KG1 (cell line): ENCODE results near the gene CDK12.
A peak's percentile ranks its signal among the peaks of the same experiment; 100 is the strongest.
"Not testable (repeated sequence)": the region's sequence is repeated elsewhere in the genome, so short reads cannot be mapped to it uniquely, and the experiment has no call there.

Experiments
- DNase-seq: peaks from one replicate; lab custom pipeline; 2025; lab: John Stamatoyannopoulos, UW

The CDK12 gene

GRCh38 chr17:39507511-39507910 is 46.2 kb downstream of the CDK12 start:
- DNase-seq: no peak

- DNase-seq: no peak
These were observed 47.7 kb downstream of the CDK12 start for GRCh38 chr17:39508987-39509386.

- no peak for DNase-seq
These were observed 52.0 kb downstream of the CDK12 start for GRCh38 chr17:39513309-39513708.

- DNase-seq: no peak
These were observed 52.6 kb downstream of the CDK12 start for GRCh38 chr17:39513915-39514314.

DNA sequence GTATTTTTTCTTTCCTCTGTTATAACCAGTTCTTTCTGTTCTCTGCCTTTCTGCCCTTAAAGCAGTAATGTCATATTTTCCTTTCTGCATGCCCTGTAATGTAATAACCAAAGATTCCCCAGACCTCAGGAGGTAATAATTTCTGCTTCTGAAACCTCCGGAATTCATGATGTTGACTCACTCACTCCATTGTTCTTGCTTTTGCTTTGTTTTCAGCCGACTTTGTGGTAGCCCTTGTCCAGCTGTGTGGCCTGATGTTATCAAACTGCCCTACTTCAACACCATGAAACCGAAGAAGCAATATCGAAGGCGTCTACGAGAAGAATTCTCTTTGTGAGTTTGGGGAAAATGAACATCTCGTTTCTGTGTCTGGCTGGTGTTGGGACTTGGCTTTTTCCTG is 55.9 kb downstream of the CDK12 start:
- DNase-seq: no peak

DNA sequence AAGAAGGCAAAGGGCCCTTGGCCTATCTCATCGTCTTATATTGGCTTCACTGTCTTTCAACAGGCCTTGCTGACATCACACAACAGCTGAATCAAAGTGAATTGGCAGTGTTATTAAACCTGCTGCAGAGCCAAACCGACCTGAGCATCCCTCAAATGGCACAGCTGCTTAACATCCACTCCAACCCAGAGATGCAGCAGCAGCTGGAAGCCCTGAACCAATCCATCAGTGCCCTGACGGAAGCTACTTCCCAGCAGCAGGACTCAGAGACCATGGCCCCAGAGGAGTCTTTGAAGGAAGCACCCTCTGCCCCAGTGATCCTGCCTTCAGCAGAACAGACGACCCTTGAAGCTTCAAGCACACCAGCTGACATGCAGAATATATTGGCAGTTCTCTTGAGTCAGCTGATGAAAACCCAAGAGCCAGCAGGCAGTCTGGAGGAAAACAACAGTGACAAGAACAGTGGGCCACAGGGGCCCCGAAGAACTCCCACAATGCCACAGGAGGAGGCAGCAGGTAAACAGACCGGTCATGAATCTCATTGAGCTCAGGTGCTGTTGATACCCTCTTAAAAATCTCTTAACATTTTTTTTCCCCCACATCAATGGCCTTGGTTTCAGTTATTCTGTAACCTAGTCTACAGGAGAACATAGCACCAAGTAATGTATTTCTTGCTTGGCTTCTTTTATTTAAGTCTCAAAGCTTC is 64.7 kb downstream of the CDK12 start:
- DNase-seq: no peak

GRCh38 chr17:39527220-39527813 is 66.0 kb downstream of the CDK12 start:
- DNase-seq: peak; percentile 10

- DNase-seq: no peak
These were observed 68.2 kb downstream of the CDK12 start for GRCh38 chr17:39529455-39529854.

DNA sequence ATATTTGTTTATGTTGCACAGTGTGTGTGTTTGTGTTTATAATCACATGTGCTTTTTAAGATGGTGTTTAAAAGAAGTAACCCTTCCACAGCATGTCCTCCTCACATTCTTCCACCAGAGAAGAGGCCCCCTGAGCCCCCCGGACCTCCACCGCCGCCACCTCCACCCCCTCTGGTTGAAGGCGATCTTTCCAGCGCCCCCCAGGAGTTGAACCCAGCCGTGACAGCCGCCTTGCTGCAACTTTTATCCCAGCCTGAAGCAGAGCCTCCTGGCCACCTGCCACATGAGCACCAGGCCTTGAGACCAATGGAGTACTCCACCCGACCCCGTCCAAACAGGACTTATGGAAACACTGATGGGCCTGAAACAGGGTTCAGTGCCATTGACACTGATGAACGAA is 69.2 kb downstream of the CDK12 start:
- no peak for DNase-seq

GRCh38 chr17:39531252-39531651 is 70.0 kb downstream of the CDK12 start:
- DNase-seq: no peak

GRCh38 chr17:39533891-39534290 is 72.6 kb downstream of the CDK12 start:
- no peak for DNase-seq

DNA sequence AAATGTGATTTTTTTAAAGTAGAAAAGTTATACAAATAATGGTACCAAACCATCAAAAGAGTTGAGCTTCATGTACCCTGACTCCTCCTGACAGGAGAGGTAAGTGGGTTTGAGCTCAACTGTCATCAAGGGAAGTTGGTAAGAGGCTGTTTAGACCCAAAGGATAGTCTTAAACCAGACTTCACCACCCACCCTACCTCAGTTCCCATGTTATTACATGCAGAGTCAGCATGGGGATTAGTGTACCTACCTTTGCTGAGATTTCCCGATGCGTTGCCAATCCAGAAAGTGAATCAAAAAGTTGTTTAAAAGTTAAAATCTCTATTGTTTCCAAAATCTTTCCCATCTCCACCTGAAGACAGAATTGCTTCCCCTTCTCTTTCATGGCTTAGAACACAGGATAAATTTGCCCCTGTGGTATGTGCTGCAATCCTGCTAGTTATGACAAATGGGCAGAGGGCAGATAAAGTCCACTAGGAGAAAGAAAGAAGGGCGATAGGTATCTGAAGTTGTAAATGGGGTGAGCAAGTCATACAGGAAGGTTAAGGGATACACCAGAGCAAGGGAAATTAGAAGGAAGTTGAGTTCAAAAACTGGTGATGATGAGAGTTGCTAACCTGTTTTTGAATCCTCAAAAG is 73.6 kb downstream of the CDK12 start:
- DNase-seq: no peak

DNA sequence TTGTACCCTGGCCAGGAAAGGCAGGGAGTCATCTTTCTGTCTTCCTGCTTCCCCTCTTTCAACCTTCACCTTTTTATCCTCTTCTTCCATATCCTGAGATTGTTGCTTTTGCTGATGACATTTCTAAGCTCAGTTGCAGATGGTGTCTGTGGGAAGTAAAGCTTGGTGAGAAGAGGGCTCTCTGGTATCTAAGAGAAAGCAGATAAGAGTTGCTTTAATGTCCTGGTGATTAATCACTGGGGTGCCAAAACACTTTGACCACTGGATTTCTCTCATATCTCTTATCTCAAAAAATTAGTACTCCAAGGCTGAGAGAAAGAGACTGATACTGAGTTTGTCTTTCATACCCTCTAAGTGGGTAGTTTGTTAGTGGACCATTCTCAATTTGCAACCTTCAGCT is 75.2 kb downstream of the CDK12 start:
- DNase-seq: no peak

DNA sequence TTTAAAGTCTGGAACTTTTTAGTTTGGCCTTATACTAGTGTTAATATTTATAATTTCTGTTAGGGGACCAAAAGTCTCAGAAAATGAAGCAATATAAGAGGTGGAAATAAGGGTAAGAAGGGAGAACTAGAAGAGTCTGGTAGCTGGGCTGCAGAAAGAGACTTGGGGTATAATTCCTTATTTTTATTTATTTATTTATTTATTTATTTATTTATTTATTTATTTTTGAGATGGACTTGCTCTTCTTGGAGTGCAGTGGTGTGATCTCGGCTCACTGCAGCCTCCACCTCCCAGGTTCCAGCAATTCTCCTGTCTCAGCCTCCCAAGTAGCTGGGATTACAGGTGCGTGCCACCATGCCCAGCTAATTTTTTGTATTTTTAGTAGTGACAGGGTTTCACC is 76.1 kb downstream of the CDK12 start:
- DNase-seq: not testable (repeated sequence)

DNA sequence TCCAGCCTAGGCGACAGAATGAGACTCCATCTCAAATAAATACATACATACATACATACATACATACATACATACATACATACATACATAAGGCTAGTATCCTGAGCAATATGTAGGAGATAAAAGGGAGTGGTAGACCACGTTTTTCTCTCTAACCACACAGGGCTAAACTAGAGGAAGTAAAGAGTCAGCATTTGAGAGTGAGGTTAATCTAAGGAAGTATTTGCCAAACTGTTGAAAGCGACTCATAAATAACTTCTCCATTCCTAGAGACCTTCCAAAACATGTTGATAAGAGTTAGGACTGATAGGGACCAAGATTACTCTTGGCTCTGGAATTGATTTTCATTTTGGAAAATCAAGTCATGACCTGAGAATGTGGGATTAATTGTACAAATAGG is 77.6 kb downstream of the CDK12 start:
- DNase-seq: peak; percentile 16

DNA sequence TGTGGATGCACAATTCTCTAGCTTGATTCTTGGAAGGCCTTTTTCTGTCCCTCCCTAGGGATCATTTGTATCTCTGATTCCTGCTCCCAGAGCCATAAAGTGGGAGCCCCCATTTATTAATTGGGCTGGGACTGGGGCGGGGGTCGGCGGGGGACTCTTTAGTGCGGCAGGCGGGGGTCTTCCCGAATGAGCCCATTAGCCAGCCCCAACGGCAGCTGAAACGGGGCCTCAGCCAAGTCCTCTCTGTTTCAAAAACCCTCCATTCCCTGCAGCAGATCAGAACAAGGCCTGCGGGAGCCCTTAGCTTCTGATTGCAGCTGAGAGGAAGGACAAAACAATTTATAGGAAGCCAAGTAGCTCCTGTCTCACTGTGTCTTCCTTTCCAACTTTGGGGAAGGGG is 79.3 kb downstream of the CDK12 start:
- no peak for DNase-seq

DNA sequence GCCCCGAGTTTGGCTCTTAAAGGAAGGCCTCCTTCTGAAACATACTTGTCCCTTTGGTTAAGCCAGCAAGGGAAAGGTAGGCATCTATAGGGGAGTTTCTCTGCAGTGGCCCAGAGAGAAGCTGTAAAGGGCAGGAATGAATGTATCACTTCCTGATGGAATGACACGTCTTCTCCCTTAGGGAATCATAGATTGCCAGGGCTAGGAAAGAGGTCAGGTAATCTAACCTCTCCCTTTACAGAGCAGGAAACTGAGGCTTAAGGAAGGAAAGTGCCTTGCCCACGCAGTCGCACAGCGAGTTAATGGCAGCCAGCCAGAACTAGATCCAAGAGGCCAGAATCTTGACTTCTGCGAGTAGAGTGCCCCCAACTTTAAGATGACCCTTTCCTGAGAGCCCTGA is 80.4 kb downstream of the CDK12 start:
- DNase-seq: no peak

DNA sequence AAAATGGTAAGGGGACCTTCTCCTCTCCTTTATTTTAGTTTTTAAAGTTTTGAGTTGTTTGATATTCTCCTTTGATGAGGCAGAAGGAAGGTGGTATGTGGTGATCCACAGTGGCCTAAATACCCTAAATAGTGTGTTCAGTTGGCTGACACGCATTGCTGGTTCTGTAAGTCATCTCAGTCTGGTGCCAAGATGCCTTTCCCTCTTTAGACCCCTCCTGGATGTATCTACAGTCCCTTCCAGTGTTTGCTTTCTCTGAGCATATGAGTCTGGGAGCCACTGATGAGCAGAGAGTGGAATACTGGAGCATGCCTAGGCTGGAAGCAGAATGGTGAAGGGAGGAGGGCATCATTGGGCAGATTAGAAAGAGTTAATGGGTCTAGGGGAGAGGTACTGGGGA is 81.9 kb downstream of the CDK12 start:
- no peak for DNase-seq

DNA sequence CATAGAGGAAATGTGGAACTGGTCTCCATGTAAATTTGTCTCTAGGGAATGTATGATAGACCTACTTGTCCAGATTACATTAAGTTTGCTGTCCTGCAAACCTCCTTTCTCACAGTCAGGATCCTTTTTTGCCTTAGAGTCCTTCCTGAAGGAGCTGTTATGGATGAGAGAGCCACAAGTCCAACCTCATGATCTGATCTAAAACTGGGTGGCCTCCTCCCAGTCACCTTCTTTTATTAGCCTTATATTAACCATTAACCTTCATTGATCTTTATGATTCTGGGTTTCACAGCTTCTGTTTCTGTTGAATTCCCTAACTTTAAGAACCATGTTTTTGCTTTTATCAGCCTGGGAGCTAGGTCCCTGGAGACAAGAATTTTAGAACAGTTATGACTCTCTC is 82.4 kb downstream of the CDK12 start:
- no peak for DNase-seq

DNA sequence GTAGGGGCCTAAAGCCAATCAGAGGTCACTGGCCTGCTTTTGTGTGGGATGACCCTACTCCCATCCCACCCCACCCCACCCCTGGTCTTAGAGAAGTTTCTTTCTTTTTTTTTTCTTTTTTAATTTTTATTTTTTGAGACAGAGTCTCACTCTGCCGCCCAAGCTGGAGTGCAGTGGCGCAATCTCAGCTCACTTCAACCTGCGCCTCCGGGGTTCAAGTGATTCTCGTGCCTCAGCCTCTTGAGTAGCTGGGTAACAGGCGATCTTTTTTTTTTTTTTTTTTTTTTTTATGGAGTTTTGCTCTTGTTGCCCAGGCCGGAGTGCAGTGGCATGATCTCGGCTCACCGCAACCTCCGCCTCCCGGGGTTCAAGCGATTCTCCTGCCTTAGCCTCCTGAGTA is 83.1 kb downstream of the CDK12 start:
- not testable (repeated sequence) for DNase-seq

GRCh38 chr17:39547713-39548478 is 86.6 kb downstream of the CDK12 start:
- DNase-seq: peak; percentile 52

DNA sequence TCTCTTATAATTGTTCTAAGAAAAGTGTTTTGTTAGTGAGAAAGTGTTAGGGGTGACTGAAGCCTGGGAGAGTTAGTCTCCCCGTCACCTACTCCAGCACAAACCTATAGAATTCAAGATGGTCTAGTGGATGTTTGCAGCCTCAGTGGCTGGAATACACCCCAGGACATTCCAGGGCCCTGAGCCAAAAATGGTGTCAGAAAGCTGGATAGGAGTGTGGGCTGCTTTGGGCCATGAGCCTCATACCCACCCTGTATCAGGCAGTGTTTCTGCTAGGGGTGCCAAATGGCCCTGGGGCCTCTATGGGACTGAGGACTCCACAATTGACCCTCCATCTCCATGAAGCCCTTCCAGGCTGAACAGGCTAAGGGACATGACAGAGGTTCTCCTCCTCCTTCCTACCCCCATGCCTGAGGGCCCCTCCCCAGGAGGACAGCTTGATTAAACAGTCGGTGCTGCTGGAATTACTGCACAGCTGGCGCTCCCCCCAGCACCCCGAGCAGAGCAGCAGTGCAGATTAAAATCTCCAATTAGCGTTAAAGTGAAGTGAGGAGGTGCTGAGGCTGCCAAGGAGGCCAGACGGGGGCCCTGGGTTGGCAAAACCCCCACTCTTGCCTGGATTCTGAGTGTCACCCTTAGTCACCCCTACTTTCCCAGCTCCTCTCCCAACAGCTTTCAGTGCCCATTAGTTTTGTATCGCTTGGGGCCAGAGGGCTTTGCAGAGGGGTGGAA is 87.4 kb downstream of the CDK12 start:
- no peak for DNase-seq
